Adrenal gland (tissue), 12 donors: ENCODE data around the gene PAOX. TPM values are rescaled to one million over a fixed set of nuclear protein-coding genes. Genes with fewer than 3 reads are reported as not detected.

ENCODE experiments used
- DNase-seq, 7 donors: peaks; one replicate each; pipeline ENCODE4 v3.0.0-alpha.2; 2019 to 2020
- H3K27ac ChIP-seq, 5 donors: fragments of 200-600 bp; sonication (generic) in 4 of 5; 1 replicate in 3 of 5; 2 replicates in 2 of 5; pipeline versions ENCODE4 v1.5.1 to v1.8.0; 2016 to 2020; ENCODE audit warnings: mild to moderate bottlenecking in 1 of 5
- H3K27me3 ChIP-seq: fragments of 200-600 bp; 2 replicates; pipeline ENCODE4 v1.8.0; 2021
- H3K36me3 ChIP-seq, 2 donors: fragments of 200-600 bp; replicated peaks in 1 of 2; 1 replicate in 1 of 2; 2 replicates in 1 of 2; pipeline versions ENCODE4 v1.5.1 to v1.8.0; 2018 to 2022
- H3K4me1 ChIP-seq, 2 donors: fragments of 200-600 bp; replicated peaks in 1 of 2; 1 replicate in 1 of 2; 2 replicates in 1 of 2; pipeline versions ENCODE4 v1.5.1 to v1.8.0; 2018 to 2021
- H3K4me3 ChIP-seq, 4 donors: fragments of 200-600 bp; sonication (generic) in 3 of 4; one replicate each; pipeline ENCODE4 v1.5.1; 2016 to 2018
- H3K9me3 ChIP-seq, 3 donors: fragments of 200-600 bp; sonication (generic) in 1 of 3; replicated peaks in 1 of 3; 1 replicate in 2 of 3; 2 replicates in 1 of 3; pipeline versions ENCODE4 v1.5.1 to v1.8.0; 2016 to 2021
- POLR2A ChIP-seq, 2 donors: fragments of 450-650 bp; IDR thresholded peaks; one replicate each; pipeline ENCODE4 v1.6.1; 2017; ENCODE audit warnings: antibody characterized with exemption in 2 of 2, mild to moderate bottlenecking in 2 of 2, moderate library complexity in 1 of 2
- WGBS, 4 donors: extraction: QIAGEN DNeasy Blood & Tissue Kit in 2 of 4; methylation state at CpG; one replicate each; pipeline versions ENCODE4 v1.1.5 to v1.1.7; 2013 to 2017; 5-methylcytosine and 5-hydroxymethylcytosine counted together
- intact Hi-C, 2 donors: fragments of 100-400 bp; cut with DNase I; formaldehyde crosslinking; loops; one replicate each; pipeline versions ENCODE4 v1.14.1 to v1.15.0; 2022 to 2023
- polyA plus RNA-seq, 3 donors: library from polyadenylated mRNA; stranded (reverse); fragments of 200-250 nt in 2 of 3; fragments of 350-450 nt in 1 of 3; fragmentation: Illumina TruSeq in 1 of 3; extraction: RNeasy Lipid Tissue Mini Kit (QIAGEN cat#74804) in 1 of 3; gene quantifications; one replicate each; pipeline ENCODE4 v1.2.3, GENCODE V29; 2013 to 2014
- total RNA-seq, 9 donors: library from RNA; depleted of rRNA in 4 of 9; stranded (reverse); fragments of >200 nt in 4 of 9; fragments of 120-200 nt in 1 of 9; fragmentation: NEBNext Ultra II Directional in 1 of 9; extraction: Animal tissue kit (Norgen Biotek cat#: 25700) in 1 of 9; gene quantifications; one replicate each; pipeline versions ENCODE4 v1.1.0 to v1.2.4, GENCODE V29; 2013 to 2023
- TF ChIP-seq, protein P1 (sequence below), 6 experiments: fragments of 450-650 bp in 4 of 6; fragments of 200-600 bp in 2 of 6; sonication (generic) in 1 of 6; IDR thresholded peaks; 1 replicate in 5 of 6; 2 replicates in 1 of 6; pipeline versions ENCODE4 v1.5.1 to v1.8.0; 2016 to 2021; ENCODE audit warnings: antibody characterized with exemption in 6 of 6, mild to moderate bottlenecking in 2 of 6, moderate library complexity in 1 of 6
- donor health status: healthy with polysubstance abuse.
- donor health status: Bipolar disorder and iron deficiency.
- donor health status: DM: yes; HTN: yes; CAD: no.
- donor health status: DM: no; HTN: no; CAD: no.
- donor health status: DM: no; HTN: no; CAD: no.
- donor health status: DM: yes; HTN: yes; CAD: no.

Gene PAOX
- total and polyA plus RNA-seq, 12 donors = 1.0 to 34.4 (median 6.4) TPM

DNA sequence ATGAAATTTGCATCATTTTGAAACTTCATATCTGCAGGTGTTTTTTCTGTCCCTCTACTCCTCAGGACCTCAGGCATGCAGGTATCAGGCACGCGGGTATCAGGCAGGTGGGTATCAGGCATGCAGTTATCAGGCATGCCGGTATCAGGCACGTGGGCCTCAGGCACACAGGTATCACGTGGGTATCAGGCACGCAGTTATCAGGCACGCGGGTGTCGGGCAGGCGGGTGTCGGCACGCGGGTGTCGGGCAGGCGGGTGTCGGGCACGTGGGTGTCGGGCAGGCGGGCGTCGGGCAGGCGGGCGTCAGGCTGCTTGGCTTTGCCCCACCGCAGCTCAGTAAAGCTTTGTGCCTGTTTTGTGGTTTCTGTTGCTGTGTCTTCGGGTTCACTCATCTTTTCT lies 36.7 kb downstream of the PAOX start:
- TF ChIP-seq, protein P1, sequence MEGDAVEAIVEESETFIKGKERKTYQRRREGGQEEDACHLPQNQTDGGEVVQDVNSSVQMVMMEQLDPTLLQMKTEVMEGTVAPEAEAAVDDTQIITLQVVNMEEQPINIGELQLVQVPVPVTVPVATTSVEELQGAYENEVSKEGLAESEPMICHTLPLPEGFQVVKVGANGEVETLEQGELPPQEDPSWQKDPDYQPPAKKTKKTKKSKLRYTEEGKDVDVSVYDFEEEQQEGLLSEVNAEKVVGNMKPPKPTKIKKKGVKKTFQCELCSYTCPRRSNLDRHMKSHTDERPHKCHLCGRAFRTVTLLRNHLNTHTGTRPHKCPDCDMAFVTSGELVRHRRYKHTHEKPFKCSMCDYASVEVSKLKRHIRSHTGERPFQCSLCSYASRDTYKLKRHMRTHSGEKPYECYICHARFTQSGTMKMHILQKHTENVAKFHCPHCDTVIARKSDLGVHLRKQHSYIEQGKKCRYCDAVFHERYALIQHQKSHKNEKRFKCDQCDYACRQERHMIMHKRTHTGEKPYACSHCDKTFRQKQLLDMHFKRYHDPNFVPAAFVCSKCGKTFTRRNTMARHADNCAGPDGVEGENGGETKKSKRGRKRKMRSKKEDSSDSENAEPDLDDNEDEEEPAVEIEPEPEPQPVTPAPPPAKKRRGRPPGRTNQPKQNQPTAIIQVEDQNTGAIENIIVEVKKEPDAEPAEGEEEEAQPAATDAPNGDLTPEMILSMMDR (IDR thresholded peaks at IDR 0.05) = no peak
- no peak for TF ChIP-seq POLR2A (IDR thresholded peaks at IDR 0.05)
- H3K9me3 ChIP-seq = peaks cover 0 to 15% (median 13%) of the 10 kb centered on the region in 3 donors
- no peak overlapping the region for H3K27ac ChIP-seq
- WGBS, 4 donors = 93 to 98% (median 95%) methylated on average over 22 to 25 of the region's 25 CpGs
- no peaks in the 10 kb centered on the region for H3K4me1 ChIP-seq
- no peak overlapping the region for H3K4me3 ChIP-seq
- DNase-seq = no peak
- intact Hi-C loops = no loop called here
- no peaks in the 10 kb centered on the region for H3K27me3 ChIP-seq
- H3K36me3 ChIP-seq = peaks cover 0 to 27% of the 10 kb centered on the region in 2 donors

DNA sequence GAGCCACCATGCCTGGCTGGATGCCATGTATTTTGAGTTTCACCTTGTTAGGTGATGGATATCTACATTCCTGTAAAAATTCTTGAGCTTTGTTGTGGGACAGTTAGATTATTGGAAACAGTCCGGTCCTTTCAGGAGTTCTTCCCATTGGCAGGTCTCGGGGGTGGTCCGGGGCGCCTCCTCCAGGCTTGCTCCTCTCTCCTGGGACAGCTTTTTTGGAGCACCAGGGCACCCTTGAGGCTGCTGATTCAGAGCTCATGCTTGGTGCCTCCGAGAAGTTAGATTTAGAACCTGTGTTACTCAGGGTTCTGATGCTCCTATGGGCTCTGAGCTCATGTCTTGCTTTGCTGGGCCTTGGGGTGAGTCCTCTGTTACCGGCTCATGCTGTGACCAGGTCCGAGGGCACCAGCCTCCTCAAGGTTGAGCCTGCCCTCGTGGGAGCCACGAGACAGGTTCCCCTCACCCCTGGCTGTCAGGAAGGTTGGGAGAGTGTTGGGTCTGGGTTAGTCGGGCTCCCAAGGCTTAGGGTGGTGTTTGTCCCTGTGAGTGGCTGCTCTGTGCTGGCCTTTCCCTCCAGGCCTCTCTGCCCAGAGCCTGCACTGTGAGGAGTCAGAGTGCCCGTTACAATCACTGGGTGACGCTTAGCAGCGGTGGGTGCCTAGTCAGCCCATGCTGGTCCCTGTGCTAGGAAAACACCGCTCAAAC lies 39.4 kb downstream of the PAOX start:
- Histone ChIP-seq H3K9me3 (no peaks in the 10 kb centered on the region), H3K27ac (no peak overlapping the region), H3K27me3 (no peaks in the 10 kb centered on the region), H3K4me3 (no peak overlapping the region), H3K36me3 (peaks cover 0 to 23% of the 10 kb centered on the region in 2 donors), H3K4me1 (peaks cover 0 to 3% of the 10 kb centered on the region in 2 donors)
- intact Hi-C loops = no loop called here
- DNase-seq = no peak
- TF ChIP-seq, protein P1 (IDR thresholded peaks at IDR 0.05) = no peak
- no peak for TF ChIP-seq POLR2A (IDR thresholded peaks at IDR 0.05)
- 93 to 97% (median 96%) methylated on average over 6 to 14 of the region's 14 CpGs for WGBS, 4 donors

DNA sequence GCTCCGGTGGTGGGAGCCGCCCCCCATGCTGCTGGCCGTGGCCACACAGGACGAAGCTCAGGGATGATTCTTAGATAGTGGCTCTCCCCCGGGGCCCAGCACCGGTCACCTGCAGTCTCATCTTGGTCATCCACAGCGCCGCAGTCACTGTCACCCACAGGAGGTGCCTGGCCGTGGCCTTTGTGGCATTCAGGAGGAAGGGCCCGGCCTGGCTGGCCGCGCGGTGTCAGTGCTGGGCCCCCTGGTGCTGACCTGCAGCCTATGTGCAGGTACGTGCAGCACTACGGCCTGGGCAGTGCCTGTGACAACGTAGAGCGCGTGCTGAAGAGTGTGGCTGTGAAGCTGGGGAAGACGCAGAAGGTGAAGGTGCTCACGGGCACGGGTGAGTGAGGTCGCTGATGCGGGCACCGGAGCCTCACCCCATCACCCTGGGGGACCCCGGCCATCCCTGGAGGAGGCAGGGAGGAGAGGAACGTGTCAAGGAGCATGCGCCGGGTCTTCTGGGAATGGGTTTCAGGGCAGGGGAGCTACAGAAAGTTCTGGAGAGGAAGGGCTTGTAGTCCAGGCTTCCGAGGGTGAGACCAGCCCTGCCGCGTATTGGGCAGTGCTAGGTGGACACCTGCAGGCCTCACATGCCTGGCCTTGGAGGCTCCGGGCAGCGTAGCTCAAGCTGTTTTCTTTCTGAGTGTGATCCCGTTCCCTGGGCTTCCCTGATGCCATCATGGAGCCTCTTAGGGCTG lies 40.3 kb downstream of the PAOX start:
- WGBS, 4 donors = 86 to 96% (median 94%) methylated on average over 10 to 34 of the region's 34 CpGs
- no peak for TF ChIP-seq POLR2A (IDR thresholded peaks at IDR 0.05)
- TF ChIP-seq, protein P1 (IDR thresholded peaks at IDR 0.05) = no peak
- Histone ChIP-seq H3K4me3 (no peak overlapping the region), H3K36me3 (peaks cover 0 to 20% of the 10 kb centered on the region in 2 donors), H3K27ac (no peak overlapping the region), H3K4me1 (peaks cover 0 to 3% of the 10 kb centered on the region in 2 donors), H3K27me3 (no peaks in the 10 kb centered on the region), H3K9me3 (no peaks in the 10 kb centered on the region)
- DNase-seq = peak in 1 of 7 donors; percentile 46
- intact Hi-C loops = no loop called here

DNA sequence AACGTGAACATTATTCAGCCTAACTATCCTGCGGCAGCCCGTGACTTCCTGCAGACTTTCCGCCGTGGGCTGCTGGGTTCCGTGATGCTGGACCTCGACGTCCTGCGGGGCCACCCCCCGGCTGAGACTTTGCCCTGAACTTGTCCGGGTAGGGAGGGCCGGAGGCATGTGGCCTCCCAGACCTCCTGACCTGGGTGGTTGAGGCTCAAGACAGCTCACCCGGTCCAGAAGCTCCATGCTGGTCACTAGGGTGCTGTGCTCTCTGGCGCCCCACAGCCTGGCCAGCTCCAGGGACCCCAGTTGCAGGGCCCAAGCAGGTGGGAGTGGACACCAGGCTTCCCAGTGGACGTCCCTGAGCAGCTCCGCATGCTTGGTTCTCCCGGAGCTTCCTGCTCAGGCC lies 41.0 kb downstream of the PAOX start:
- Histone ChIP-seq H3K9me3 (no peaks in the 10 kb centered on the region), H3K4me1 (peaks cover 0 to 3% of the 10 kb centered on the region in 2 donors), H3K4me3 (no peak overlapping the region), H3K36me3 (peaks cover 0 to 20% of the 10 kb centered on the region in 2 donors), H3K27me3 (no peaks in the 10 kb centered on the region), H3K27ac (no peak overlapping the region)
- DNase-seq = peak in 1 of 7 donors; percentile 49
- 83 to 100% (median 94%) methylated on average over 3 to 17 of the region's 17 CpGs for WGBS, 4 donors
- TF ChIP-seq, protein P1 (IDR thresholded peaks at IDR 0.05) = no peak
- no peak for TF ChIP-seq POLR2A (IDR thresholded peaks at IDR 0.05)
- intact Hi-C loops = no loop called here
